Thoracic aorta (tissue), 2 donors: ENCODE data around the gene MLLT1. TPM values are rescaled to one million over a fixed set of nuclear protein-coding genes. Genes with fewer than 3 reads are reported as not detected.

Experiments
- ATAC-seq: fragments of 150-250 bp; one replicate; pipeline ENCODE4 v1.8.0; 2017; ENCODE audit warnings: low read depth; ENCODE audit not compliant: insufficient number of reproducible peaks, low FRiP score
- DNase-seq: peaks from one replicate; pipeline ENCODE4 v3.0.0-alpha.2; 2020; ENCODE audit warnings: low spot score
- H3K27ac ChIP-seq, 2 donors: fragments of 200-600 bp; sonication (generic); 1 replicate in 1 of 2; 2 replicates in 1 of 2; pipeline ENCODE4 v1.5.1; 2016; ENCODE audit warnings: mild to moderate bottlenecking in 2 of 2, moderate library complexity in 2 of 2
- H3K27me3 ChIP-seq: fragments of 200-600 bp; sonication (generic); replicated peaks from 2 replicates; pipeline ENCODE4 v1.6.0; 2016; ENCODE audit warnings: mild to moderate bottlenecking; ENCODE audit not compliant: insufficient read depth
- H3K36me3 ChIP-seq: fragments of 200-600 bp; sonication (generic); one replicate; pipeline ENCODE4 v1.5.1; 2016
- H3K4me1 ChIP-seq, 2 donors: fragments of 200-600 bp; sonication (generic); 1 replicate in 1 of 2; 2 replicates in 1 of 2; pipeline versions ENCODE4 v1.5.1 to v1.6.0; 2016; ENCODE audit warnings: low read depth in 2 of 2, mild to moderate bottlenecking in 1 of 2; ENCODE audit not compliant: control insufficient read depth in 1 of 2
- H3K4me3 ChIP-seq: fragments of 200-600 bp; sonication (generic); 2 replicates; pipeline ENCODE4 v1.5.1; 2016; ENCODE audit warnings: mild to moderate bottlenecking
- H3K9me3 ChIP-seq: fragments of 200-600 bp; sonication (generic); 2 replicates; pipeline ENCODE4 v1.5.1; 2016
- CTCF ChIP-seq: fragments of 200-600 bp; sonication (generic); IDR thresholded peaks from one replicate; pipeline ENCODE4 v1.5.1; 2019; ENCODE audit warnings: antibody characterized with exemption
- total RNA-seq, 2 donors: library from RNA; depleted of rRNA; stranded (reverse); fragments of >200 nt; gene quantifications; one replicate each; pipeline versions ENCODE4 v1.1.0 to v1.2.3, GENCODE V29; 2016

MLLT1 gene
- total RNA-seq, 2 donors from 2014 or later, result 23.0 to 31.4 TPM

GRCh38 chr19:6242677-6243076 is 37.1 kb downstream of the MLLT1 start:
- no peaks in the 10 kb centered on the region for H3K27me3 ChIP-seq
- no peak overlapping the region for H3K27ac ChIP-seq
- H3K9me3 ChIP-seq, result no peaks in the 10 kb centered on the region
- no peak for TF ChIP-seq CTCF
- peaks cover 17 to 36% of the 10 kb centered on the region in 2 donors for H3K4me1 ChIP-seq
- no peak overlapping the region for H3K4me3 ChIP-seq
- ATAC-seq, result no peak
- no peak for DNase-seq
- no peaks in the 10 kb centered on the region for H3K36me3 ChIP-seq

DNA sequence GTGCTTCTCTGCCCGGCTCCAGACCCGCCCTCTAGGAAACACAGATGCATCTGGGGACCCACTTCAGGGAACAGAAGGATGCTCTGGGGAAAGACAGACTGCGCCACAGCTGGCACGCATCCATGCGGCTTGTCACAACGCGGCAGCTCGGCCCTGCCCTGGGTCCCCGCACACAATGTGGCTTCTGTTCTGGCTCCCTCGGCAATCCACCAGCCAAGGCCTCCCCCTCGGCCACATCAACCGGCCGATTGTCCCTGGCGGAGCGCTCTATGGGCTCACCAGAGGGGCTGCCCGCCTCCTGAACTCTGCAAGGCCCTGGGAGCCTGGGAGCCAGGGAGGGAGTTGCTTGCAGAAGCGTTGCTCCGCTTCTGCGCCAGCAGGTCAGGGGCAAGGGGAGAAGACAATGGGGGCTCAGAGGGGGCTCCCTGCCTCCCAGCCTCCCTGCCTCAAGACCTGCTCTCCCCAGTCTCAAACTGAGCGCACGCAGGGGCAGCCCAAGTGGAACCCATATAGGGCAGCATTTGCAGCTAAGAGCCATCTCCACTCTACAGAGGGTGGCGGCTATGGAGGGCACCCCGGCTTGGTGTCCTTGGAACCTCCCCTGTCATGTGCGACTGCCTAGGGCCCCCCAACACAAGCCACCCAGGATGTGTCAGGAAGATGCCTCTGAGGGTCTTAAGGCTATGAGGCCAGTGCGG is 37.9 kb downstream of the MLLT1 start:
- ATAC-seq (no peak), DNase-seq (no peak)
- no peak for TF ChIP-seq CTCF
- Histone ChIP-seq H3K36me3 (no peaks in the 10 kb centered on the region), H3K27ac (no peak overlapping the region), H3K9me3 (no peaks in the 10 kb centered on the region), H3K4me1 (peaks cover 22 to 43% of the 10 kb centered on the region in 2 donors), H3K27me3 (no peaks in the 10 kb centered on the region), H3K4me3 (no peak overlapping the region)

DNA sequence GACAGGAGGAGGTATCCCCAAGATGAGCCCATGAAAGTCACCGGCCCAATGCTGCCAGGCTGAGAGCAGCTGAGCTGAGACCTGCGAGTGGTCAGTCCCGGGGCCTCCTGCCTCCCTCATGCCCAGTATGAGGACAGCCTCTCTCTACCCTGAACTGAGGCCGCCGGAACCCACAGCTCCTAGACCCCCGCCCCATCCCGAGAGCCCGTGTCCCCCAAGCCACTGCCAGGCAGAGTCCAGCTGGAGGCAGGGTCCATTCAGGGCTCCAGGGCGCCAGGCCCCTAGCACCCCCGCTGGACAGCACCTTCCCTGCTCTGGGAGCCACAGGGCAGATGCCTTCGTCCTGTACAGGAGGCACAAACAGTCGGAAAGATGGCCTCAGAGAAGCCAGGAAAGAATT is 38.7 kb downstream of the MLLT1 start:
- ATAC-seq (no peak), DNase-seq (no peak)
- H3K4me3 ChIP-seq, result no peak overlapping the region
- no peaks in the 10 kb centered on the region for H3K36me3 ChIP-seq
- H3K4me1 ChIP-seq, result peaks cover 22 to 51% of the 10 kb centered on the region in 2 donors
- H3K27ac ChIP-seq, result no peak overlapping the region
- no peak for TF ChIP-seq CTCF
- no peaks in the 10 kb centered on the region for H3K9me3 ChIP-seq
- no peaks in the 10 kb centered on the region for H3K27me3 ChIP-seq

DNA sequence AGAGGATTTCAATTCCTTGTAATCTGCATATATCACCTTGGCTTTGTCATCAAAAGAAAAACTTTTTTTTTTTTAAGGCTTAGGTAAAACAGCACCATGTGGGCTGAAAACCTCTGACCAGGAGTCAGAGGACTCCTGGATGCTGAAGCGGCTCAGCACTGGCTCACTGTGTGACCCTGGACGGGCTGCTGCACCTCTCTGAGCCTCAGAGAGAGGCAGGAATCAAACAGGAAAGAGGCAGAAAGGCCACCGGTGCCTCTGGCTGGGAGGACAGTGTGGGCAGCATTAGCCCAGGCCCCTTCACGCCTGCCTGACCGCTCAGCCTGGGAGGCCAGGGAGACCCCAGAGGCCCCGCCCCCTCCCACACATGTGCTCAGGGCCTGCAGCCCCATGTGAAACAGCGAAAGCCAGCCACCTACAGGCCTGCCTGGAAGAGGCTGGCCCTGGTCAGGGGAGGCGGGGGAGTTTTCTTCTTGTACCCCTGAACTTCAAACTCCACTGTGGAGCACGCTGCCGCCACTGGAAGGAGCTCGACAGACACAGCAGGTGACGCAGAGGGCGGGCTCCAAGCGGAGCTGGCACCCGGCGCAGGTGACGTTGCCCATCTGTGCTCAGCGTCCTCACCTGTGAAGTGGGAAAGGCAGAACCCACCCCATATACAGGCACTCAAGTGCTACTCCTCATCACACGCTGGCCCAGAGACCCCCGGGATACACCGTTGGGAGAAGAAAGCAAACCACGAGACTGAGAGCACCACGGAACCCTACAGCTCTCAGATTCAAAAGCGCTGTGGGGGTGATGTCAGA is 39.7 kb downstream of the MLLT1 start:
- H3K27me3 ChIP-seq, result no peaks in the 10 kb centered on the region
- no peak for DNase-seq
- no peak for ATAC-seq
- TF ChIP-seq CTCF, result no peak
- no peak overlapping the region for H3K4me3 ChIP-seq
- no peak overlapping the region for H3K27ac ChIP-seq
- no peaks in the 10 kb centered on the region for H3K36me3 ChIP-seq
- no peaks in the 10 kb centered on the region for H3K9me3 ChIP-seq
- peaks cover 22 to 52% of the 10 kb centered on the region in 2 donors for H3K4me1 ChIP-seq

DNA sequence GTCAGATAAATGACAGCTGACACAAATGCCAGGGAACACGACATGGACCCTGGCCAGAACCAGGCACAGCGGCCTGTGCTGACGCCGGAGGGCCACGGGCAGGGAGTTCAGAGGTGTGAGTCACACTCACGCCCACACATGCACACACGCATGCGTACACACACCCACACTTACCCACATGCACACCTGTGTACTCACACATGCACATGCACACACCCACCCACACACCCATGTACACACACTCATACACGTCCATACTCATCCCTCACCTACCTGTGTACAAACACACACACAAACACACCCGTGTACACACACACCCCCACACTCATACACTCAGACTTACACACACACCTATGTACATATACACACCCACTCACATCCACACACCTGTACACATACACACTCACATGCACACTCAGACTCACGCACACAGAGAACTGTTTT is 40.4 kb downstream of the MLLT1 start:
- Histone ChIP-seq H3K36me3 (no peaks in the 10 kb centered on the region), H3K27ac (peak overlapping the region; percentile 78 to 79), H3K4me1 (peaks cover 24 to 54% of the 10 kb centered on the region in 2 donors), H3K27me3 (no peaks in the 10 kb centered on the region), H3K9me3 (no peaks in the 10 kb centered on the region), H3K4me3 (peak overlapping the region; percentile 44)
- no peak for TF ChIP-seq CTCF
- no peak for DNase-seq
- ATAC-seq, result peak; percentile 48
